ENCODE data around the gene ARHGAP33.
A peak's percentile ranks its signal among the peaks of the same experiment; 100 is the strongest.

Gene ARHGAP33

GRCh38 chr19:35739275-35740107 lies 35.9 kb upstream of the ARHGAP33 start:
- no peak for DNase-seq

GRCh38 chr19:35740108-35740422 lies 35.3 kb upstream of the ARHGAP33 start:
- no peak for DNase-seq

GRCh38 chr19:35740423-35741202 lies 34.8 kb upstream of the ARHGAP33 start:
- DNase-seq = peak; percentile 86 to 91

GRCh38 chr19:35741203-35741515 lies 34.2 kb upstream of the ARHGAP33 start:
- DNase-seq = no peak

DNA sequence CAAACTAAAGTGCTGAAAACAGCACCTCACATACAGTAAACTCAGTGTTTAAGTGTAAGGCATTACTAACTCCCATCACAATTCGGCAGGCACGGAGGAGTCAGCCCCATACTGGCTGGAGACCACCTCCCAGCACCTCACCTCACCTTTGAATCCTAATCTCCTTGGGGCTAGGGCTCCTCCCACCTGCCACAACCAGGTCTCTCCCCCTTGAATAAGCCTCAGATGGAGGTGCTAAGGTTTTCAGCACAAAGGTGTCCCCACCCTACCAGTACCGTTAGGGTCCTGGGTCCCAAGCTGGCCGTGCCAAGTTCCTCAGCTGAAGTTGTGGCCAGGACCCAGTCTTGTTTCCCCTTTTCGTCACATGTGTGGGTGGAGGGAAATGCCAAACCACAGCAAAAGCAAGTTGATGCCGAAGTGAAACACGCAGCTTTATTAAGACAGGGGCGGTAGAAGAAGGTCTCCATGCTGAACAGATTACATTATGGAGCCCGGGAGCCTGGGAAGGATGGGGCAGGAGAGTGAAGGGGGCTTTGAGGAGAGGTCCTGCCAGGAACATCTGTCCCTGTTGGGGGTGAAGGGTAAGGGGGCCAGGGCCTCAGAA lies 33.1 kb upstream of the ARHGAP33 start, which contains the start of gene IGFLR1:
Gene IGFLR1 (minus strand): TSS at position 332 of the 604 bp plus-strand sequence. CDS start 1,272 bp downstream, outside the sequence.
- peak; percentile 22 to 51 for DNase-seq

DNA sequence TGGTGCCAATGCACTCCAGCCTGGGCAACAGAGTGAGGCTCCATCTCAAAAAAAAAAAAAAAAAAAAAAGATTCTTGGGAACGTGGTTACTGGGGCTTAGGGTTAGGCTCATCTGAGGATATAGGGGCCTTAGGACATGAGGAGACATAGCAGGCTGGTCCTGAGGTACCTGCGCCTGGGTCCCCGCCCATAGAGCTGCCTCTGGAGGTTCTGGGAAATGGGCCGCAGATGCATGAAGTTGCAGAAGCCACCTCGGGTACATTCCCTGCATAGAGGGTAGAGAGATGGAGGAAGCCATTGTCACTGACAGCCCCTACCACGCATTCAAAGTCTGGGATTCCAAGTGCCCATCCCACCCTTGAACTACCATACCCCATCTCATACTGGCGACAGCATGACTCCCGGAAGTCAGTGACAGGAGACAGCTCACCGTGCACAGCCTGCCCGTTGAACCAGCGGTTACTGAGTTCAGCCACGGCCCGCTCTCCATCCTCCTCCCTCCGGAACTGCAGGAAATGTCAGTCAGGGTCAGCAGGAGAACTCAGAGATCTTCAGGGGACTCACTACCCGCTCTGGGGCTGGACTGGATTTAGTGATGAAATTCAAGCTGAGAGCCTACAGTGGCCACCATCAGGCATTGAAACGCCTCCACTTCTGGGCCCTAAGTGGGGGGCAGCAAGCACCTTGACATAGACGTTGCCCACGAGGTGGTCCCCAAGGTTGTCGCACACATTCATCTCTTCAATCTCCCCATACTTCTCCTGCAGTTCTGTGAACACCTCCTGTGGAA lies 31.5 kb upstream of the ARHGAP33 start:
- no peak for DNase-seq

DNA sequence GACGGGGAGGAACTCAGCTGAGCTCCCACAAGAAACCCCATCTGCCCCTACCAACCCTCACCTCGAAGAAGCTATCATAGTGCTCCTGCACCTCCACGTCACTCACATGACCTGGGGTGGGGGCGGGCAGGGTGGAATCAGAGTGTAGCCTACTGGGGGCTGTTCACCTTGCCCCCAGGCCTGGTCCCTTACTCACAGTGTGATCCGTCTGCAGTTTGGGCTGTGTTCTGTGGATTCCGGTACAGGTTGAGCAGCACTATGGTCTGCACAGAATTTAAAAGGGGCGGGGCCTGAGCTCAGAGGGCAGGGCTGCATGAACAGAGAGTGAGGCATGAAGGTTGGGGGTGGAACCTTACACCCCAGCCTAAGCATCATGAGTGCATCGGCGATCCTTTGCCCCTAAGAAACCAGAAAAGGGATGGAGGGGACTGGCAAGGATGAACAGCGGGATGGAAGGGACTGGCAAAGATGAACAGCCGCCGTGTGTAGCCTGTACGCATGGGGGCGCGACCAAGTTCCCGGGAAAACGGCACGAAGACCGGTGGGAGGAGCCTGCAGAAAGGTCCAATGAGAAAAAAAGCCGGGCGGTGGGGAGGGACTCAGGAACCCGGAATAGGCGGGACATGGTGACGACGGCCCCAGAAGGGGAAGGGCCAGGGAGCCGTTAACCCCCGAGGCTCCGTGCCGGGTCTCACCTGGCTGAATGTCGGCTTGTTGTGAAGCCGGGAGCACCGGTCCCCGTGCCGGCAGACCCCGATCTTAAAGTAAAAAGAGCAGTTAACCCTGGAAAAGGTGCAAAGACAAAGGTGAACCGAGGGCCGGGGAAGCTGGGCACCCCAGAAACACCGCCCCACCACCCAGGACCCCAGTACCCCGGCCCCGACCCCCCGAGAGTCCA lies 30.7 kb upstream of the ARHGAP33 start:
- peak; percentile 88 to 91 for DNase-seq

DNA sequence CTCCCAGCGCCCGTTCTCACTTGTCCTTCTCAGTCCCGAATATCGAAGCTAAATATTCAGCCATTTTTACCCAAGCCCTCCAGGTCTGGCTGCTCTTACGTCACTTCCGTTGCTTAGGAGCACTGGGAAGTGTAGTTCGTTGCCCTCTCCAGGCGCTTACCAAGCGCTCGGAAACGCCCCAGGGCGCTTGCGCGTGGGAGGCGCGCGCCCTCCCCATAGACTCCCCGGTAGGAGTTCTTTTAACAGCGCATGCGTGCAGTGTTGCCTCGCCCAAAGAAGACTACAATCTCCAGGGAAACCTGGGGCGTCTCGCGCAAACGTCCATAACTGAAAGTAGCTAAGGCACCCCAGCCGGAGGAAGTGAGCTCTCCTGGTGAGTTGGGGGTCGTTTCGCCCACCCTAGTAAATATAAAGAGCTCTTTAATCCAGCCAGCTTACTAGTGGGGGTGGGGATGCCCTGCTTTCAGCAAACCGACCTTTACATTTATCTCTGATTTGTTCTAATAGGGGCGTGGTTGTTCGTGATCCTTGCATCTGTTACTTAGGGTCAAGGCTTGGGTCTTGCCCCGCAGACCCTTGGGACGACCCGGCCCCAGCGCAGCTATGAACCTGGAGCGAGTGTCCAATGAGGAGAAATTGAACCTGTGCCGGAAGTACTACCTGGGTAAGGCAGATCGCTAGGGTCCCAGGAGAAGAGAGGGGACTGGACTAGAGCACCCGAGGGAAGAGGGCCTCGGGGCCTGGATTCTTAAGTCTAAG lies 29.9 kb upstream of the ARHGAP33 start, which contains the start of the genes PSENEN and U2AF1L4:
Gene PSENEN (plus strand): TSS at position 324 of the 759 bp plus-strand sequence. CDS start 280 bp downstream, at position 604.
Gene U2AF1L4 (minus strand): TSS at position 91 of the 759 bp plus-strand sequence. CDS start 27 bp downstream, at position 64.
- peak; percentile 88 to 99 for DNase-seq

DNA sequence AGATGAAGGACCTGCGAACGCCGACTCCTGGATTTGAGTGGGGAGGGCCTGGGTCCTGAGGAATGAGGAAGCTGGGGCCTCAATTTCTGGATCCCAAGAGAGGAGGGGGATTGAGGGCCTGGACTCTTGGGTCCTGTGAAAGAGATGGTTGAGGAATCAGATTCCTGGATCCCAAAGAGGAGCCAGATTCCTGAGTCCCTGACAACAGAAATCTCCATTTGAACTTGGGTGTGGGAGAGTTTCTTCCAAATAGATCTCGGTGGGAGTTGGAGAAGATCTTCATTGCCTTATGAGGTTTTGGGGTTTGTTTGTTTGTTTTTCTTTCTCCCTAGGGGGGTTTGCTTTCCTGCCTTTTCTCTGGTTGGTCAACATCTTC lies 29.3 kb upstream of the ARHGAP33 start:
- no peak for DNase-seq

DNA sequence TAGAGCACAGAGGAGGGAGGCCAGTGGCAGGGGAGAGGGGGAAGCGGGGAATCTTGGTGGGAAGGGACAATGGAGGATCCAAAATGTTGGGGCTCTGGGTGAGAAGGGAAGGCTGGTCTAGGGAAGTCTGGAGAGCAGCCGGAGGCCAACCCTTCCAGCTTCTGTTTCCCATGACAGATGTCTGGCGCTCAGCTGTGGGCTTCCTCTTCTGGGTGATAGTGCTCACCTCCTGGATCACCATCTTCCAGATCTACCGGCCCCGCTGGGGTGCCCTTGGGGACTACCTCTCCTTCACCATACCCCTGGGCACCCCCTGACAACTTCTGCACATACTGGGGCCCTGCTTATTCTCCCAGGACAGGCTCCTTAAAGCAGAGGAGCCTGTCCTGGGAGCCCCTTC lies 28.8 kb upstream of the ARHGAP33 start:
- no peak for DNase-seq

- peak; percentile 86 to 99 for DNase-seq
Observed at GRCh38 chr19:35748106-35749020, 27.0 kb upstream of the ARHGAP33 start, which contains the start of gene LIN37. Gene LIN37, plus strand, starts transcription at chr19:35748576. Its CDS starts 149 bp downstream, at chr19:35748725.

DNA sequence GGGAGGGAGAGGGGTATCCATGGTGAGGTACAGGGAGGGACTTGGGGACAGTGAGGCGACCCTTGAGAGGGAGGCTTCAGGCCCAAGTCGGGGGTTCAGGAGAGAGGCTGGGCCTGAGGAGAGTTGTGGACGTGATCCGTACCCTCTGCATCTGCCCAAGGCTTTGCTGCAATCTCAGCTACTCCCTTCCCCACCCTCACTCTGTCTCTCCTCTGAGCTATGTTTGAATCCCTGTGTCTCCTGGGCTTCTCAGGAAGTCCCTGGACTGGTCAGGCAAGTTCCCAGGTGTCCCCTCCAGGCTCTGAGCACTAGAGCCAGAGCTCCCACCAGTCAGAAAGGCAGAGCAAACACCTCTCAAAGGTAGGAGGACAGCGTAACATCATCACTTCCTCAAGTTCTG lies 25.2 kb upstream of the ARHGAP33 start:
- DNase-seq = no peak

DNA sequence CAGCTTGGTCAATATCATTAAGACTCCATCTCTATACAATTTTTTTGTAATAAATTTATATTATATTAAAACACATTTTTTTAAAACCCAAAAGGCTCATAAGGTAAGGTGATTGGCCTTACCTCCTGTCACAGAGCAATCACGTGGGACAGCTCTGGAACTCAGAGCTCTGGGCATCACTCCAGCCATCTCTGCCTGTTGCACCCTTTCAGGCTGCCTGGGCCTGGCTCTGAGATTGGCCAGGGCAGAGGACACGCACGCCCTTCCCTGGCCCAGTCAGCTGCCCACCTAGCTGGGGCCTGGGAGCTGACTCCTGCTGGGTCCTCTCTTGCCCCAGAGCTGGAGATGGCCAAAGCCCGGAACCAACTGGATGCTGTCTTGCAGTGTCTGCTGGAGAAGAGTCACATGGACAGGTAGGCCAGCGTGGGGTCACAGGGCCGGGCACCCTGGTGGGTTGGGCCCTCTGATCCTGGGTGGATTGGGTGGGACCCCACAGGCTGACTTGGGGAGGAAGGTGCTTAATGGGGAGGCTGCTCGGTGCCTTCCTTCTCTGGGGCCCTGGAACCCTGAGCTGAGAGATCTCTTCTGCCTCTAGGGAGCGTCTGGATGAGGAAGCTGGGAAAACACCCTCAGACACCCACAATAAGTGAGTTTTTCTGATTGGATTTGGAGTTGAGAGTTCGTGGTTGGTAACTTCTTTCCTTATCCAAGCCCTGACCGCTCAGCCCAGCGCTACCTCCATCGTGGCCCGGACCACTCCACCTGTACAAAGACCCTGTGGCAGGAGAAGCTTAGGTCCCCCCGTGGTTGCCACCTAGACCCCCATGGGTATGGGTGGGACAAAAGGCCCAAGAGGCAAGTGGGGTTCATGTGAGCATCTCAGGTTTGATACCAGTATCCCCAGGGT lies 23.3 kb upstream of the ARHGAP33 start:
- DNase-seq = no peak

DNA sequence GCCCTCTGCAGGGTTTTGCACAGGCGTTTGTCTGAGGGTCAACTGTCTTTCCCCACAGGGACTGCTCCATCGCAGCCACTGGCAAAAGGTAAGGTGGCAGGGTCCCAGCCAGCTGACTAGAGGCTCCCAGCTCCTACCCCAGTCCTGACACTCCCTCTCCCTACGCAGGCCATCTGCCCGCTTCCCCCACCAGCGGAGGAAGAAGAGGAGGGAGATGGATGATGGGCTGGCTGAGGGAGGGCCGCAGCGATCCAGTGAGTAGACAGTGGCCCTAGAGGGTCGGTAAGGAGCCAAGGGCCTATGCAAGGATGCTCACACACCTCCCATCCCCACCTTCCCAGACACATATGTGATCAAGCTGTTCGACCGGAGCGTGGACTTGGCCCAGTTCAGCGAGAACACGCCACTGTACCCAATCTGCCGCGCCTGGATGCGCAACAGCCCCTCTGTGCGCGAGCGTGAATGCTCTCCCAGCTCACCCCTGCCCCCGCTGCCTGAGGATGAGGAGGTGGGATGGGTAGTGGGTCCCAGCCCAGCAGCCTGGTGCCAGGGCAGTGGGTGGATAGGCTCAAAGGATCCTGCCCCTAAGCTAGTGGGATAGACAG lies 22.5 kb upstream of the ARHGAP33 start:
- DNase-seq = no peak

DNA sequence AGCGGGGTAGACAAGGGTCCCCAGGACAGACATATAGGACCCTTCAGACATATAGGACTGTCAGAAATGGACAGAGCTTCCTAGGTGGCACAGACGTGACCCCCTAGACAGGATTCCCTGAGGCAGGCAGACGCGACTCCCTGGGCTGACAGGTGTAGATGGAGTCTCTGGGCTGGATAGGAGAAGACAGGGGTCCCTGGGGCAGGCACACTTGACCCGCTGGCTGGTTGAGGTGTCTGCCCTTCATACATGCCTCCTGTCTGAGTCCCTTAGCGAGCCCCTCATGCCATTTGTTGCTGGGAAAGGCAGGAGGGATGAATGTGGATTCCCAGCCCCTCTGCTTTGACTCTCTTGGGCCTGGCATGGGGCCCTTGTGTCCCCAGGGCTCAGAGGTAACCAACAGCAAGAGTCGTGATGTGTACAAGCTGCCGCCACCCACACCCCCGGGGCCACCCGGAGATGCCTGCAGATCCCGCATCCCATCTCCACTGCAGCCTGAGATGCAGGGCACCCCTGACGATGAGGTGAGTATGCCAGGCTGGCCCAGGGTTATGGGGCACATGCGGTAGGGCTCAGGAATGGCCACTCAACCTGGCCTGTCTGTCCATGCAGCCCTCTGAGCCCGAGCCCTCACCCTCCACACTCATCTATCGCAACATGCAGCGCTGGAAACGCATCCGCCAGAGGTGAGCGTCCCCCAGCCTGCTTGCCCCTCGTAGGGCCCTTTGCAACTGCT lies 21.6 kb upstream of the ARHGAP33 start:
- no peak for DNase-seq

DNA sequence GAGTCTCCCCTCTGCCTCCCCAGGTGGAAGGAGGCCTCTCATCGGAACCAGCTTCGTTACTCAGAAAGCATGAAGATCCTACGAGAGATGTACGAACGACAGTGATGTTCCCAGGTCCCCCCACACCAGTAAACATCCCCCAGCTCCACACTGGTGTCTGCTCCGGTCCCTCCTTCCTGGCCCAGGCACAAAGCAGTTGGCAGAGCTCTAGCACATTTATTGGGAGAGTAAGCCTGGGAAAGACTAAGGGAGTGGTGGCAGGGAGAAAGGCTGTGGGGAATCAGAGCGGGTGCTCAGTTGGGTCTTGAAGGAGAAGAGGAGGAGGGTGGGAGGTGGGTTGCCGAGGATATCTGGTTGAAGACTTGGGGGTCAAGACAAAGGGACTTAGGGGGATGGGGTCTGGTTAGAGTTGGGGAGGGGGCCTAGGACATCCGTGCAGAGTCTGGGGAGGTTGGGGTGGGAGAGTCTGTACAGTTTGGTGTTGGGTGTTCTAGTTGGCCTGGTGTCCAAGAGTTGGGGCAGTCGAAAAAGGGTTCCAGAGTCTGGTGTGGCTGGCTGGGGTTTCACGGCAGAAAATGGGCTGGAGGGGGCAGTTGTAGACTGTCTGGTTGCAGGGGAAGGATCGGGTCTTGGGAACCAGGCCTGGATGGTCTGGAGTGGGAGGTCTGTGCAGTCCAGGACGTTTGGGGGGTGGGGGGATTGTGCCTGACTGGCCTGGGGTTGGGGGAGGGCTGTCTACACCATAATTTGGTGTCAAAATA lies 20.8 kb upstream of the ARHGAP33 start:
- no peak for DNase-seq

DNA sequence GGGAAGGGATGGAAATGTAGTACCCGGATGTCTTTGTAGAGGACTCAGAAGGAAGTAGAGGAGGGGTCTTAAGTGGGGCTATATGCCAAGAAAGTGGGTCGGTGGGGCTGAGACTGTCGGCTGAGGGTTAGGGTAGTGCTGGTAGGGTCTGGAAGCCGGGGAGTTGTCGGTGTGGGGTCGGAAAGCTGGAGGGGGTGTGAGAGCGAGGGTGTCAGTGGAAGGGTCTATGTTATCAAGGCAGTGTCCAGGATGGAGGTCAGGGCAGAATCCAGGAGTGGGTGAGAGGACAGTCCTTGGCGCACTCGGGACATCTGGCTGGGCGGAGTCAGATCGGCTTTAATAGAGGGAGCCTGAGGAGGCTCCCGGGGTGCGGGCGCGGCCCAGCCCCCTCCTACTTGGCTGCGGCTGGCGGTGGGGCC lies 20.2 kb upstream of the ARHGAP33 start:
- DNase-seq = no peak

All from bone marrow (tissue), 2 donors.